Endothelial cell of umbilical vein (primary cell): ENCODE data around the gene PAK6. TPM values are rescaled to one million over a fixed set of nuclear protein-coding genes. Genes with fewer than 3 reads are reported as not detected.

ENCODE experiments used
- BruUV-seq: library from RNA; stranded (reverse); fragments of 400-500 nt; replicated peaks from 2 replicates; lab custom pipeline; 2021; lab: Mats Ljungman, UMichigan
- CTCF ChIA-PET: fragments of 300-600, 350-600 bp; sonication (Branson Sonifier 250); formaldehyde crosslinking; loops from one replicate; lab custom pipeline; 2021; ENCODE audit warnings: antibody characterized with exemption, inconsistent platforms; lab: Charles Lee
- POLR2A ChIA-PET: fragments of 300-600, 350-600 bp; sonication (Branson Sonifier 250); formaldehyde crosslinking; loops from one replicate; lab custom pipeline; 2021; ENCODE audit warnings: antibody characterized with exemption, inconsistent platforms; lab: Charles Lee
- DNase-seq: peaks from one replicate; pipeline ENCODE4 v3.0.0-alpha.2; 2011; ENCODE audit warnings: low read depth, low spot score
- FAIRE-seq: peaks from 2 replicates; lab custom pipeline; 2011; peaks lifted over from hg19 to GRCh38; lab: Jason Lieb, UNC
- H2AFZ ChIP-seq: 2 replicates; pipeline ENCODE4 v1.6.0; 2012; ENCODE audit warnings: low read depth, low read length, control low read depth, inconsistent platforms
- H3K27ac ChIP-seq: 2 replicates; pipeline ENCODE4 v1.5.1; 2011; ENCODE audit warnings: low read depth, mild to moderate bottlenecking, control low read depth, low read length, moderate library complexity; ENCODE audit not compliant: insufficient read depth
- H3K27me3 ChIP-seq, 2 experiments: 2 replicates each; pipeline versions ENCODE4 v1.6.0 to v1.6.1; 2011; ENCODE audit warnings: low read length in 2 of 2, mixed read lengths in 1 of 2; ENCODE audit not compliant: control insufficient read depth in 2 of 2, insufficient read depth in 2 of 2
- H3K36me3 ChIP-seq, 2 experiments: 2 replicates in 1 of 2; 3 replicates in 1 of 2; pipeline ENCODE4 v1.5.1; 2011; ENCODE audit warnings: low read length in 2 of 2, mild to moderate bottlenecking in 1 of 2, moderate library complexity in 1 of 2; ENCODE audit not compliant: control insufficient read depth in 2 of 2, insufficient read depth in 2 of 2; ENCODE audit errors: extremely low read depth in 1 of 2
- H3K4me1 ChIP-seq: 3 replicates; pipeline ENCODE4 v1.5.1; 2011; ENCODE audit warnings: mild to moderate bottlenecking, low read length; ENCODE audit not compliant: control insufficient read depth, insufficient read depth; ENCODE audit errors: extremely low read depth
- H3K4me2 ChIP-seq: 2 replicates; pipeline ENCODE4 v1.6.1; 2011; ENCODE audit warnings: low read length, control low read depth, mixed read lengths; ENCODE audit not compliant: insufficient read depth
- H3K4me3 ChIP-seq, 3 experiments: fragments of 200-600 bp in 1 of 3; sonication (generic), shearing (Covaris generic) in 1 of 3; replicated peaks in 1 of 3; 2 replicates each; pipeline ENCODE4 v1.5.1; 2011 to 2016; ENCODE audit warnings: control low read depth in 3 of 3, low read length in 3 of 3, mild to moderate bottlenecking in 2 of 3, inconsistent platforms in 1 of 3, low read depth in 1 of 3, moderate library complexity in 1 of 3; ENCODE audit not compliant: insufficient read depth in 1 of 3
- H3K79me2 ChIP-seq: 2 replicates; pipeline ENCODE4 v1.6.0; 2012; ENCODE audit warnings: low read length, inconsistent platforms; ENCODE audit not compliant: control insufficient read depth, insufficient read depth
- H3K9ac ChIP-seq: replicated peaks from 2 replicates; pipeline ENCODE3; 2011; ENCODE audit warnings: low read length, control low read depth; ENCODE audit not compliant: insufficient read depth; ENCODE audit errors: extremely low read depth
- H3K9me1 ChIP-seq: replicated peaks from 3 replicates; pipeline ENCODE4 v1.6.0; 2011; ENCODE audit warnings: mild to moderate bottlenecking, low read length; ENCODE audit not compliant: control insufficient read depth, insufficient read depth; ENCODE audit errors: extremely low read depth
- H3K9me3 ChIP-seq: replicated peaks from 2 replicates; pipeline ENCODE4 v1.5.1; 2012; ENCODE audit warnings: low read length, inconsistent platforms; ENCODE audit not compliant: control insufficient read depth, insufficient read depth
- H4K20me1 ChIP-seq: replicated peaks from 2 replicates; pipeline ENCODE3; 2011; ENCODE audit warnings: mild to moderate bottlenecking, low read length; ENCODE audit not compliant: control insufficient read depth, insufficient read depth; ENCODE audit errors: extremely low read depth
- CTCF ChIP-seq, 2 donors: IDR thresholded peaks; 1 replicate in 1 of 2; 2 replicates in 1 of 2; pipeline ENCODE4 v1.5.1; 2011; ENCODE audit warnings: low read length in 2 of 2, mild to moderate bottlenecking in 2 of 2, moderate library complexity in 2 of 2, control low read depth in 1 of 2, inconsistent platforms in 1 of 2, low read depth in 1 of 2; ENCODE audit not compliant: insufficient read depth in 1 of 2; ENCODE audit errors: extremely low read depth in 1 of 2
- EZH2 ChIP-seq: IDR thresholded peaks from 2 replicates; pipeline ENCODE4 v1.6.1; 2012; ENCODE audit warnings: borderline replicate concordance, low read depth, mild to moderate bottlenecking, moderate library complexity, low read length, inconsistent platforms; ENCODE audit not compliant: severe bottlenecking
- FOS ChIP-seq: IDR thresholded peaks from 2 replicates; pipeline ENCODE4 v1.6.1; 2011; ENCODE audit warnings: mild to moderate bottlenecking, low read length, moderate library complexity, borderline replicate concordance; ENCODE audit not compliant: insufficient read depth
- GATA2 ChIP-seq: IDR thresholded peaks from 2 replicates; pipeline ENCODE4 v1.7.0; 2011; ENCODE audit warnings: low read depth, mild to moderate bottlenecking, moderate library complexity, mixed read lengths, low read length; ENCODE audit not compliant: insufficient read length, insufficient read depth
- JUN ChIP-seq: IDR thresholded peaks from 2 replicates; pipeline ENCODE4 v1.6.1; 2011; ENCODE audit warnings: borderline replicate concordance, low read depth; ENCODE audit not compliant: insufficient read length, insufficient read depth
- MAX ChIP-seq: IDR thresholded peaks from 2 replicates; pipeline ENCODE4 v1.6.1; 2011; ENCODE audit not compliant: insufficient read depth, insufficient read length
- MYC ChIP-seq: IDR thresholded peaks from one replicate; pipeline ENCODE4 v1.6.1; 2011; ENCODE audit warnings: mild to moderate bottlenecking, low read depth, low read length
- POLR2A ChIP-seq: IDR thresholded peaks from 2 replicates; pipeline ENCODE4 v1.6.1; 2012; ENCODE audit warnings: low read depth, mild to moderate bottlenecking, control low read depth, low read length
- POLR2AphosphoS5 ChIP-seq: IDR thresholded peaks from 2 replicates; pipeline ENCODE4 v1.6.1; 2012; ENCODE audit warnings: low read depth, mild to moderate bottlenecking, control low read depth, low read length, moderate library complexity; ENCODE audit not compliant: insufficient read depth
- dilution Hi-C: fragments of 300-500 bp; cut with MboI; formaldehyde crosslinking; loops from one replicate; pipeline ENCODE4 v1.15.0; 2019; ENCODE audit warnings: low sequenced_read_pairs; ENCODE audit not compliant: extremely low pct_ligation_motif_present
- intact Hi-C: fragments of 100-400 bp; cut with micrococcal nuclease; formaldehyde crosslinking; loops from one replicate; pipeline ENCODE4 v1.10.0; 2022
- polyA plus RNA-seq, 4 experiments: library from polyadenylated mRNA; depleted of rRNA in 3 of 4; stranded (reverse) in 3 of 4; unstranded in 1 of 4; fragments of >200 nt; gene quantifications; 2 replicates each; pipeline versions ENCODE4 v1.2.1 to v1.2.3, GENCODE V29; 2011 to 2012; ENCODE audit warnings: missing spikeins in 1 of 4
- total RNA-seq: library from RNA; stranded (reverse); gene quantifications from 2 replicates; pipeline ENCODE4 v1.2.3, GENCODE V29; 2021

PAK6 gene
- total and polyA plus RNA-seq, 2 donors (not counting 3 experiments of a cell fraction or from before 2014, with no cell fraction given): not detected

GRCh38 chr15:40241269-40242212 is 2.7 kb downstream of the PAK6 start:
- Histone ChIP-seq H2AFZ (no peak overlapping the region), H3K9me1 (no peaks in the 10 kb centered on the region), H3K27me3 (peaks cover 10 to 15% of the 10 kb centered on the region in 2 experiments), H3K4me2 (no peak overlapping the region), H3K79me2 (no peaks in the 10 kb centered on the region), H3K36me3 (no peaks in the 10 kb centered on the region), H3K9ac (no peak overlapping the region), H3K4me3 (no peak overlapping the region), H3K27ac (no peak overlapping the region), H4K20me1 (no peaks in the 10 kb centered on the region), H3K9me3 (no peaks in the 10 kb centered on the region), H3K4me1 (peaks cover 4% of the 10 kb centered on the region)
- dilution Hi-C loops (no loop called here), intact Hi-C loops (no loop called here)
- POLR2A ChIA-PET: interaction anchor here (0.7 kb wide), 1 partner anchor 75 kb away, joined by 3 read pairs; no protein-coding TSS in a partner anchor
- BruUV-seq: no TSS peak
- CTCF ChIA-PET: interaction anchor here (1.2 to 7.9 kb wide), 3 partner anchors 11 to 32 kb away, joined by 3 to 63 read pairs (median 4); no protein-coding TSS in a partner anchor
- TF ChIP-seq EZH2: no peak
- FAIRE-seq: no peak
- DNase-seq: no peak

- Histone ChIP-seq H3K79me2 (no peaks in the 10 kb centered on the region), H3K27me3 (peaks cover 10 to 15% of the 10 kb centered on the region in 2 experiments), H3K9ac (no peak overlapping the region), H3K4me1 (peaks cover 4% of the 10 kb centered on the region), H3K9me1 (no peaks in the 10 kb centered on the region), H3K4me3 (no peak overlapping the region), H2AFZ (no peak overlapping the region), H3K9me3 (no peaks in the 10 kb centered on the region), H3K36me3 (no peaks in the 10 kb centered on the region), H4K20me1 (no peaks in the 10 kb centered on the region), H3K27ac (no peak overlapping the region), H3K4me2 (no peak overlapping the region)
- BruUV-seq: no TSS peak
- dilution Hi-C loops: no loop called here
- CTCF ChIA-PET: interaction anchor here (1.2 to 7.9 kb wide), 3 partner anchors 11 to 31 kb away, joined by 3 to 63 read pairs (median 4); no protein-coding TSS in a partner anchor
- POLR2A ChIA-PET: no interaction called here
- DNase-seq: no peak
- intact Hi-C loops: no loop called here
- no peak for FAIRE-seq
- TF ChIP-seq MAX (no peak), GATA2 (no peak), EZH2 (no peak), POLR2AphosphoS5 (no peak), MYC (no peak), POLR2A (no peak), CTCF (IDR thresholded peaks at IDR 0.05; ENCODE audit: extremely low read depth in 1 of 2, insufficient read depth in 1 of 2, low read depth in 1 of 2, low read length in 2 of 2) (no peak), JUN (no peak), FOS (no peak)
Measured at GRCh38 chr15:40242213-40242599, 3.3 kb downstream of the PAK6 start.
